Activated naive CD4-positive, alpha-beta T cell treated with anti-CD3 and anti-CD28 coated beads, Interleukin-2, amount 10 ng/mL, durations not matched to agents 7 days and 5 days (primary cell): ENCODE results near the gene CASK.
"Not testable (repeated sequence)": the region's sequence is repeated elsewhere in the genome, so short reads cannot be mapped to it uniquely, and the experiment has no call there.

Experiments used
- CTCF ChIA-PET: fragments of 350-600 bp; sonication (Branson Sonifier 250); formaldehyde crosslinking; loops from one replicate; lab custom pipeline; 2021; ENCODE audit warnings: antibody characterized with exemption; lab: Charles Lee
- DNase-seq: peaks from one replicate; pipeline ENCODE4 v3.0.0-alpha.2; 2020
- H3K27ac Mint-ChIP-seq: one replicate; pipeline ENCODE4 v1.8.0; 2021; ENCODE audit warnings: mild to moderate bottlenecking, moderate library complexity, mixed read lengths
- H3K27me3 Mint-ChIP-seq: one replicate; pipeline ENCODE4 v1.8.0; 2021; ENCODE audit warnings: mild to moderate bottlenecking, mixed read lengths
- H3K36me3 Mint-ChIP-seq: one replicate; pipeline ENCODE4 v1.8.0; 2021; ENCODE audit warnings: mixed read lengths
- H3K4me1 Mint-ChIP-seq: one replicate; pipeline ENCODE4 v1.8.0; 2021; ENCODE audit warnings: mixed read lengths
- H3K4me3 Mint-ChIP-seq: one replicate; pipeline ENCODE4 v1.8.0; 2021; ENCODE audit warnings: mild to moderate bottlenecking, moderate library complexity, mixed read lengths
- H3K9me3 Mint-ChIP-seq: one replicate; pipeline ENCODE4 v1.8.0; 2021; ENCODE audit warnings: mixed read lengths

Gene CASK

DNA sequence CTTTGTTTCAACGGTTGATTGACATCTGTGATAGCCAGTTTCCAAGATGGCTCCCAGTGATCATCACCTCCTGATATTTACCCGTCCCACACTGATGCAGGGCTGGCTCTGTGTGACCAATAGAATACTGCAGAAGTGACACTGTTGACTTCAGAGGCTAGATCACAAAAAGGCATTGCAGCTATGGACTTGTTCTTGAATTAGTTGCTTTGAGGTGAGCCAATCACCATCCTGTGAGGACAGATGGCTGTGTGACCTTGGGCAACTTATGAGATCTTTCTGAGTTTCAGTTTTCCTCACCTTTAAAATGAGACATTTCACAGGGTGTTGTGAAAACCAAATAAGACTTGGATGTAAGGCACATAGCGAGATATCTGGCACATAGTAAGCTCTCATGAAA lies 201.1 kb downstream of the CASK start:
- CTCF ChIA-PET: no interaction called here
- H3K4me1 Mint-ChIP-seq: peaks cover 29% of the 10 kb centered on the region

DNA sequence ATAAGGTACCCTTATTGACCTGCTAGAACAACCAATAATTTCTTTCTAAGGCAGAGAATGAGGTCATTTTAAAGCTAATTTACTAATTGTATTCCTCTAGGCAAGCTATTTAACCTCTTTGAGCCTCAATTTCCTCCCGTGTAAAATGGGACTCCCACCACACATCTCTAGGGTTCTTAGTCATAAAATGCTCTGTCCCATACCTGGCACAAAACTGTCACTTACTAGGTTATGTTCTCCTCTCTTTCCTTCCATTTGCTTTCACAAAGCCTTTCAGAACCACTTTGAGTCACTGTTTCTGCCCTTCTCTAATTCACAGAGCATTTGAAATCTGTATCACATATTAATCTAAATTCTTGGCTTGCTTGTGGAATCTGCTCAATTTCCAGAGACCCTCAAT lies 201.8 kb downstream of the CASK start:
- Mint-ChIP-seq H3K9me3 (peaks cover 24% of the 10 kb centered on the region), H3K4me3 (no peak overlapping the region), H3K36me3 (peaks cover 38% of the 10 kb centered on the region), H3K4me1 (peaks cover 36% of the 10 kb centered on the region), H3K27me3 (no peaks in the 10 kb centered on the region), H3K27ac (peak overlapping the region; percentile 19)
- no peak for DNase-seq
- CTCF ChIA-PET: no interaction called here

More for the DNA sequence above, 201.1 kb downstream of the CASK start:
- Mint-ChIP-seq H3K27ac (no peak overlapping the region), H3K36me3 (peaks cover 35% of the 10 kb centered on the region), H3K4me3 (no peak overlapping the region), H3K9me3 (peaks cover 18% of the 10 kb centered on the region), H3K27me3 (no peaks in the 10 kb centered on the region)
- DNase-seq: no peak

DNA sequence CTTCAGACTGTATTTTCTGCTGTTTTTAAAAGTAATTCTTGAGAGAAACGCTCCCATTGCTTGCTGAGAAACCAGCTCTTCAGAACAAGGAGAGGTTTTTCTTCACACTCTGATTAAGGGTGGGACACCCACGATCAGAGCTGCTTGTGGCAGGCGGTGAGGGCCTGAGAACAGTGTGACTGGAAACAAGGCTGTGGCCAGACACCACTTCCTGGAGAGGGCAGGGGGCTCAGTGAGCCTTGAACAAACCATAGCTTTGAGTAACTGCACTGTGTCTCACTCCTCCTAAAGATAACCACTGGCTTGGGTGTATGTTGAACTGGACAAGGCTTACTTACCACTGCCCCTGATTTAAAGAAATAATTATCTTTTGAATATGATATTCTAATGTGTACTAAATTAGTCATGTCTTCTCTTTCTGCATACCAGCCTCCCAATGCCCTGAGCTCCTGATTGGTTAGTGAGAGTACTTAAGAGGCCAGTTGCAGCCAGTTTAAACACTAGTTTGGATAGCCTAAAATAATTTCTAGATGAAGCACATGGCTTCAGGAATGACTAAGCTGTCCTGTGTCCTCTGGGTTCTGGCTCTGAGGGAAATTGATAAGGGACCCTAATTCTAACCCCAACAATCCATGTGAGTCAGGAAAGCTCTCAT lies 203.1 kb downstream of the CASK start:
- H3K9me3 Mint-ChIP-seq: peaks cover 24% of the 10 kb centered on the region
- H3K4me3 Mint-ChIP-seq: no peak overlapping the region
- H3K36me3 Mint-ChIP-seq: peaks cover 38% of the 10 kb centered on the region
- H3K27ac Mint-ChIP-seq: no peak overlapping the region
- H3K4me1 Mint-ChIP-seq: peaks cover 40% of the 10 kb centered on the region
- H3K27me3 Mint-ChIP-seq: no peaks in the 10 kb centered on the region
- CTCF ChIA-PET: interaction anchor here (0.6 kb wide), 1 partner anchor 272 kb away, joined by 3 read pairs; no protein-coding TSS in a partner anchor
- peak; percentile 45 for DNase-seq

DNA sequence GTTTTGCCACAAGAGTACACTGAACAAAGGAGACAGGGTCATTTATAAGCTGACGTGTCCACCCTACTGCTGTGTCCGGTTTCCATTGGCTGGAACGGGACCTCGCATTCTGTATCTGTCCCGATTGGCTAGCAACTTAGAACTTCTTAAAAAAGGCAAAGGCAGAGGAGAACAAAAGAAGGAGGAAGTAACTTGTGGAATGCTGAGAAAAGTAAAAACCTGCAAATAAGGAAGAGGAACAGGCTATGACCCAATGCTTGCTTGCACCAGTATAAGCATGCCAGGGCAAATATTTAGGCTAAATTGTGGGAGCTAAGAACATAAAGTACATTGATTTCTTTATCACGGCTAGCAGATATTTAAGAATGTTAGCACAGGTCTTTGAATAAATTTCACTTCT lies 203.7 kb downstream of the CASK start:
- H3K27ac Mint-ChIP-seq, DNase-seq, CTCF ChIA-PET, H3K27me3 Mint-ChIP-seq, H3K4me3 Mint-ChIP-seq: not testable (repeated sequence)
- Mint-ChIP-seq H3K36me3 (peaks cover 40% of the 10 kb centered on the region), H3K4me1 (peaks cover 40% of the 10 kb centered on the region), H3K9me3 (peaks cover 24% of the 10 kb centered on the region)

DNA sequence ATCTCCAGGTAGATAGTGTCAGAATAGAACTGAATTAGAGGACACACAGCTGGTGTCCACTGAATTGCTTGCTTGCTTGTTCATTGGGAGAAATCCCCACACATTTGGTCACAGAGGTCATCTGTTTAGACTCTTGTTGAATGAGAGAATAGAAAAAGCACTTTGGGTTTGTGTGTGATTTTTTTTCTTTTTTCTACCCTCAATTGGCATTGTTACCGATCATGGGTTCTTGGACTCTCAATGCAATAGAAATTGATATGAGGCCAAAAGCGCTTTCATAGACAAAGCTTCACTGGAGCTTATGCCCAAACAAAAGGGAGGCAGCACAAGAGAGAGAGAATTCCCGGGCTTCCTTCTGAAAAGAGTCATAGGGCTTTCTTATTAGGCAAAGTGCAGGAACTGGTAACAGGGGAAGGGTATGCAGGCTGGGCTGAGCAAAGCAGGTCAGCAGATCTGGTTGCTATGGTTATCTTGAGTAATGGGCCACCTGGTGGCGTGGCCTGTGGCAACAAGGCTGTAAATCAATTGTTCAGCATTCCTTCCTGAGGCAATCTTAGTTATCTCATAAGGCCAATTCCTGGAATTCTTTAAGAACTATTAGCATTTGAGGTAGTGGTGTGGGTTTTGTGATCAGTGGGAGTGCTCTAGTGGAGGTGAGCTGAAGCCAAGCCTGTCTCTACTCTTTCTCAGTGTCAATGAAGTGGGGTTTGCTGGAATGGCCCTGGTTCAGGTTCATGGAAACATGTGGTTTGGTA lies 204.7 kb downstream of the CASK start:
- DNase-seq: no peak
- Mint-ChIP-seq H3K36me3 (peaks cover 40% of the 10 kb centered on the region), H3K27ac (no peak overlapping the region), H3K4me1 (peaks cover 35% of the 10 kb centered on the region), H3K27me3 (no peaks in the 10 kb centered on the region), H3K4me3 (no peak overlapping the region), H3K9me3 (peaks cover 24% of the 10 kb centered on the region)
- CTCF ChIA-PET: no interaction called here

DNA sequence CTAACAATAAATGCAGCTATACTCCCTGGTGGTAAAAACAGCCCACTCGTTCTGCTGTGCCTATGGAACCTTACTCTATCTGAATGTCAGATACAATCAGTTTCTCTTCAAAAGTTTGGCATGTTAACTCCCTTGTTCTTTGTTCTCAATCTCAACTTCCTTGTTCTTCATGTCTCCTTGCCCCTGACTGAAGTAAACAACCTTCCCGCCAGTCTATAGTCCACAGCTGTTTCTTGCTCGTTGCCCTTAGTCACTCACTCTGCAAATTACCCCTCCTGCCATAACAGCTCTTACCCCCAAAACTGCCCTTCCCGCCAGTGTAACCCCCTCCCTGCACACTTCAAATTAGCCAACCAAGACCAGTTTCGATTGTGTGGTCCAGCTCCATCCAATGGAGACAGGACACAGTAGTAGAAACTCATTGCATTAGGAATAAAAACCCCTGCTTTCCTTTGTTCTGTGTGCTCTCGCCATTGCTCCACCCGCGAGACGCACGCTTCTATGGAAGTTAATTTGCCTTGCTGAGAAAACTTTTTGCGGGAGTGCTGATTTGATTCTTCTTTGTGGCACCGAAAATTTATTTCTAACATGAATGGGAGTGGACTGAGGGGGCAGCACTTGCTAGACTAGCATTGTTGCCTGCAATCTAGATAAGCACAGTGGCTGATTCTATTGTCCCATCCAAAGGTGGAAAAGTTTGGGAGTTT lies 206.4 kb downstream of the CASK start:
- no peak for DNase-seq
- Mint-ChIP-seq H3K36me3 (peaks cover 34% of the 10 kb centered on the region), H3K27ac (peak overlapping the region; percentile 80), H3K4me3 (no peak overlapping the region), H3K4me1 (peaks cover 28% of the 10 kb centered on the region), H3K9me3 (peaks cover 21% of the 10 kb centered on the region), H3K27me3 (no peaks in the 10 kb centered on the region)
- CTCF ChIA-PET: no interaction called here

DNA sequence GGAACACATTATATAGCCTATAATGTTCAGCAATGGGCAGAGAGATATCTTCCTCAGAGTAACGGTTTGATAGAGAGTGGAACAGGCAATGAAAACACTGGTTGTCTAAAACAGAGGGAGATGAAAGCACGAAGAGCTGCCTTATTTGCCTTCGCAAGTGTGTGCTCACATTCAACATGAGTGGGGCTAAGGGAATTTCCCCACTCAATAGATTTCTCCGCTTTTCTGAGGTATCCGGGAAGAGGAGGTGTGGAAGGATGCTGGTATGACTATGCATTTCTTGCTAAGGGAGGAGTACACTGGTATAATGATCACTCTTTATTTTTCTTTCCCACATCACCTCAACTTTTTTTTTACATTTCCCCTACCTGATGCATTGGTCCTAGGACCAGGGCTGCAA lies 207.1 kb downstream of the CASK start:
- Mint-ChIP-seq H3K4me1 (peaks cover 25% of the 10 kb centered on the region), H3K27ac (peak overlapping the region; percentile 37)
- CTCF ChIA-PET: no interaction called here

DNA sequence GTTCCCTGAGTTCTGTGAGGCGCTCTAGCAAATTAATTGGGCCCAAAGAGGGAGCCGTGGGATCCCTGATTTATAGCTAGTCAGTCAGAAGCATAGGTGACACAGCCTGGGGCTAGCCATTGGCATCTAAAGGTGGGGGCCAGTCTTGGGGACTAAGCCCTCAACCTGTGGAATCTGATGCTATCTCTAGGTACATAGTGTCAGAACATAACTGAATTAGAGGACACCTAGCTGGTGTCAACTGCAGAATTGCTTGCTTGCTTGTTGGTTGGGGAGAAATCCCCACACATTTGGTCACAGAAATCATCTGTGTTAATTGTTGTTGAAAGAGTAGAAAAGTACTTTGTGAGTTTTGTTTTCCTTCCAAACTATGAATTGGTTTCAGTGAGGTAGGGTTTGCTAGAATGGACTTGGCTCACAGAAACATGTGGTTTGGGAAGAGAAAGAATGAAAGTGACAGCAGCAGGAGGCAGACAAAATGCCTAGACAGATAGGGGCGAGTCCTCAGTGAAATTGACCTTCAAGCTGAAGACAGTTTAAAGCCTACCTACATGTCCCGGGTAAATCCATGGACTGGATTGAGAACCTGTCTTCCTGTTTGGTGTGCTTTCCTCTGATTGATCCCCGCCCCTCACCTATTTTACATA lies 212.2 kb downstream of the CASK start:
- Mint-ChIP-seq H3K27me3 (no peaks in the 10 kb centered on the region), H3K9me3 (no peaks in the 10 kb centered on the region), H3K4me1 (peaks cover 6% of the 10 kb centered on the region), H3K4me3 (no peak overlapping the region), H3K27ac (no peak overlapping the region), H3K36me3 (peaks cover 5% of the 10 kb centered on the region)
- no peak for DNase-seq
- CTCF ChIA-PET: no interaction called here

More for the DNA sequence above, 207.1 kb downstream of the CASK start:
- no peak for DNase-seq
- Mint-ChIP-seq H3K36me3 (peaks cover 28% of the 10 kb centered on the region), H3K4me3 (no peak overlapping the region), H3K9me3 (peaks cover 21% of the 10 kb centered on the region), H3K27me3 (no peaks in the 10 kb centered on the region)

DNA sequence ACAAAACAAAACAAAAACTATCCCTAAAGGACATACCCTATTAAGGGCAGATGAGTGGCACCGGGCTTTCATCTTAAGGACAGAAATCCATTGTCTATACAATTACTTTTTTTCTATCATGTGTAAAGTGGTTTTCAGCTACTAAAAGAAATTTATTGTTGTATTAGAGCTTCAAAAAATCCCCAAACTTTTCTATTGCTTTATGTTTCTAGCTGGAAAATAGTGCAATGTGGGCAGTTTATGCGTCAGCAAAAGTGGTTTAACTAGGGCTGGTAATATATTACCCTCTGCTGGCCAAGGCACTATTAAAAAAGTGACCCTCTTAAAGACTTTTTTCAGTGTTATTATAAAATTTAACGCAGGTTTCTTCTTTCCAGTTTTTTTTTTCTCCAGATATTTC lies 214.9 kb downstream of the CASK start:
- no peaks in the 10 kb centered on the region for H3K9me3 Mint-ChIP-seq
- no peak overlapping the region for H3K4me3 Mint-ChIP-seq
- CTCF ChIA-PET: no interaction called here
- H3K4me1 Mint-ChIP-seq: peaks cover 24% of the 10 kb centered on the region
- H3K27me3 Mint-ChIP-seq: no peaks in the 10 kb centered on the region
- DNase-seq: no peak
- H3K36me3 Mint-ChIP-seq: peaks cover 6% of the 10 kb centered on the region
- no peak overlapping the region for H3K27ac Mint-ChIP-seq

DNA sequence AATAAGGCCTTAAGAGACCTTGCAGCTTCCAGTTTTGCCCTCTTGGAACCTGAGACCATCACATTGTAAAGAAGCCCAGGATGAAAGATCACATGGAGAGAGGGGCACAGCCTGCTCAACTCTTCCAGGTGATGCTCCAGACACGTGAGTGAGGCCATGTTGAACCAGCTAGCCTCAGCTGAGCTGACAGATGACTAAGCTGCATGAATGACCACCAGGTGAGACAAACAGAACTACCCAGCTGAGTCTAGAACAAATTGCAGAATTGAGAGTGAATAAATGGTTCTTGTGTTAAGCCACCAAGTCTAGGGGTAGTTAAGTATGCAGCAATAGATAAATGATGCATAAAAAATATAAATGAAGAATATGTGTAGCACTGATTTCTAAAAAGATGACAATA lies 216.1 kb downstream of the CASK start:
- H3K4me3 Mint-ChIP-seq: no peak overlapping the region
- no peaks in the 10 kb centered on the region for H3K9me3 Mint-ChIP-seq
- peaks cover 24% of the 10 kb centered on the region for H3K4me1 Mint-ChIP-seq
- H3K36me3 Mint-ChIP-seq: peaks cover 7% of the 10 kb centered on the region
- CTCF ChIA-PET: no interaction called here
- H3K27ac Mint-ChIP-seq: no peak overlapping the region
- H3K27me3 Mint-ChIP-seq: no peaks in the 10 kb centered on the region
- no peak for DNase-seq

DNA sequence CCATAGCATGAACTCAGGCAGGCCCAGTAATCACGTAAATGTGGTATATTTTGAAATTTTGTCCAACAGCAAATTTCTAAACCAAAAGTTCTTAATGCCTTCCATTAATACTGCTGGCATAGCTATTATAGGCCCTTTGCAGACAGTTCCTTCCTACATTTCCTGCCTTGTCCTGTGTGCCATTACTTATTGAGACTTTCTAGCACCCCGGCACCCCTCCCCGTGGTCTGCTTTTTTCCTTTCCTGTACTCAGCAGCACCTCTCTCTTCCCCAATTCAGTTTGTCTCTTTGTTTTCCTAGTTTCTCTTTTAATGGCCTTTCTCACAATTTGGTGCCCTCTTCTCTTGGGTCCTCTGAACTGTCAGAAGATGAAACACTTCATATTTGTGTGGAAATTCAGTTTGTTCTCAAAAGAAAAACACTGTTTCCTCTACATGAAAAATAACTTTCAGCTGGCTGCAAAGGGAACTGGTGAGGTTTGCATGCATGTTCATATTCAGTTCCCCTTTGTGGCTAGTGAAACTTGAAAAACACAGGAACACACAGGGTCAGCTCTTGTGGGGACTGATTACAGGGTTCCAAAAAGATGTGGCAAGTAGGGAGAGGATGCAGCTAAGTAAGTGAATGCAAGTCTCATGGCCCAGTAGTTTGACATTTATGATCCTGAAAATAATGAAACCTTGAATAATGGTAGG lies 217.5 kb downstream of the CASK start:
- peak overlapping the region; percentile 64 for H3K27ac Mint-ChIP-seq
- no peaks in the 10 kb centered on the region for H3K27me3 Mint-ChIP-seq
- no peaks in the 10 kb centered on the region for H3K9me3 Mint-ChIP-seq
- no peak for DNase-seq
- H3K4me1 Mint-ChIP-seq: peaks cover 24% of the 10 kb centered on the region
- CTCF ChIA-PET: no interaction called here
- H3K36me3 Mint-ChIP-seq: peaks cover 9% of the 10 kb centered on the region
- H3K4me3 Mint-ChIP-seq: no peak overlapping the region

DNA sequence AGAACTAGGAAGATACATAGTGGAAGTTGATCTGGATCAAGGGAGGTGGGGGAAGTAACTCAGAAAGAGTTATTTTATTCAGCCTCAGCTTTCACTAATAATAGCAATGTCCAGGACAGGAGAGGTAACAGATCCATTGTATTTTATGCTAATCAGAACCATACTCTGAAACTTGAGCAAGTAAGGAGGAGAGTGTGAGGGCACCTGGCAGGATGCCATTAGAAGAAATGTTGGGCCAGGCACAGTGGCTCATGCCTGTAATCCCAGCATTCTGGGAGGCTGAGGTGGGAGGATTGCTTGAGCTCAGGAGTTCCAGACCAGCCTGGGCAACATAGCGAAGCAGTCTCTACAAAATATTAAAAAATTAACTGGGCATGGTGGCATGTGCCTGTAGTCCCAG lies 218.3 kb downstream of the CASK start:
- Mint-ChIP-seq H3K36me3 (peaks cover 9% of the 10 kb centered on the region), H3K9me3 (no peaks in the 10 kb centered on the region), H3K27me3 (no peaks in the 10 kb centered on the region), H3K4me1 (peaks cover 25% of the 10 kb centered on the region), H3K4me3 (no peak overlapping the region), H3K27ac (peak overlapping the region; percentile 5)
- CTCF ChIA-PET: no interaction called here
- DNase-seq: no peak

DNA sequence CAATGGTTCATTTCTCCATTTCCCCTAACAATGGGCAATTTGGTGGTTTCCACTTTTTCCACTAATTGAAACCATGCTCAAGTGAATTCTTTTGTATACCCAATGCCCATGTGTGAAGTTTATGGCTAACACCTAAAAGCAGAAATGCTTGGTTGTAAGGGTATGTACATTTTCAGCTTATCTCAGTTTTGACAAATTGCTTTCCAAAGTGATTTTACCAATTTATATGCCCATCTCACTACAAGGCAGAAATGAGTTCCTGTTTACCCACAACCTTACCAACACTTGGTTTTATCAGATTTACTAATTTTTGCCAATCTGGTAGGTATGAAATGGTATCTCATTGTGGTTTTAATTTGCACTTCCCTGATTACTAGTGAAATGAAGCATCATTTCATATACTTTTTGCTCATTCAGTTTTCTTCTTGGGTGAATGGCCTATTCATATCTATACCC lies 219.8 kb downstream of the CASK start:
- peaks cover 29% of the 10 kb centered on the region for H3K4me1 Mint-ChIP-seq
- CTCF ChIA-PET: no interaction called here
- no peak for DNase-seq
- H3K36me3 Mint-ChIP-seq: peaks cover 9% of the 10 kb centered on the region
- no peak overlapping the region for H3K27ac Mint-ChIP-seq
- no peaks in the 10 kb centered on the region for H3K27me3 Mint-ChIP-seq
- H3K4me3 Mint-ChIP-seq: no peak overlapping the region
- no peaks in the 10 kb centered on the region for H3K9me3 Mint-ChIP-seq

DNA sequence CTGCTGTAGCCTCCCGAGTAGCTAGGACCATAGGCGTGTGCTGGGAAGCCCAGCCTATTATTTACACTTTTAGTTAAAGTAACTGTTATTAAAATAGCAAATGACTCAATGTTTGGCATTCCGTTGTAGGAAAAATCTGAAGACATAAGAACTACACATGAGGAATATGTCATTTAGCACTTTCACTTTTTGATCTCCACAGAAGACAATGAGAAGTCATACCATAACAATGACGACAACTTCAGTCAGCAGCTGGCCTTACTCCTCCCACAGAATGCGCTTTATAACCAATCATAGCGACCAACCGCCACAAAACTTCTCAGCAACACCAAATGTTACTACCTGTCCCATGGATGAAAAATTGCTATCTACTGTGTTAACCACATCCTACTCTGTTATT lies 227.9 kb downstream of the CASK start:
- H3K36me3 Mint-ChIP-seq: peaks cover 18% of the 10 kb centered on the region

More for the DNA sequence above, 227.9 kb downstream of the CASK start:
- H3K4me3 Mint-ChIP-seq: no peak overlapping the region
- no peak for DNase-seq
- no peak overlapping the region for H3K27ac Mint-ChIP-seq
- CTCF ChIA-PET: no interaction called here
- no peaks in the 10 kb centered on the region for H3K27me3 Mint-ChIP-seq
- H3K4me1 Mint-ChIP-seq: peaks cover 39% of the 10 kb centered on the region
- peaks cover 2% of the 10 kb centered on the region for H3K9me3 Mint-ChIP-seq
